Loucy (cell line): Measurements from ENCODE around the gene CCDC92.

Experiments
- CTCF ChIP-seq: fragments of 200-600 bp; sonication (generic); conservative IDR thresholded peaks from 2 replicates; pipeline ENCODE4 v1.5.1; 2014; ENCODE audit warnings: mild to moderate bottlenecking, antibody characterized with exemption, low read length
- EZH2phosphoT487 ChIP-seq: fragments of 200-600 bp; IDR thresholded peaks from 2 replicates; pipeline ENCODE4 v1.6.1; 2018; ENCODE audit warnings: antibody characterized with exemption, mild to moderate bottlenecking, moderate library complexity, borderline replicate concordance

DNA sequence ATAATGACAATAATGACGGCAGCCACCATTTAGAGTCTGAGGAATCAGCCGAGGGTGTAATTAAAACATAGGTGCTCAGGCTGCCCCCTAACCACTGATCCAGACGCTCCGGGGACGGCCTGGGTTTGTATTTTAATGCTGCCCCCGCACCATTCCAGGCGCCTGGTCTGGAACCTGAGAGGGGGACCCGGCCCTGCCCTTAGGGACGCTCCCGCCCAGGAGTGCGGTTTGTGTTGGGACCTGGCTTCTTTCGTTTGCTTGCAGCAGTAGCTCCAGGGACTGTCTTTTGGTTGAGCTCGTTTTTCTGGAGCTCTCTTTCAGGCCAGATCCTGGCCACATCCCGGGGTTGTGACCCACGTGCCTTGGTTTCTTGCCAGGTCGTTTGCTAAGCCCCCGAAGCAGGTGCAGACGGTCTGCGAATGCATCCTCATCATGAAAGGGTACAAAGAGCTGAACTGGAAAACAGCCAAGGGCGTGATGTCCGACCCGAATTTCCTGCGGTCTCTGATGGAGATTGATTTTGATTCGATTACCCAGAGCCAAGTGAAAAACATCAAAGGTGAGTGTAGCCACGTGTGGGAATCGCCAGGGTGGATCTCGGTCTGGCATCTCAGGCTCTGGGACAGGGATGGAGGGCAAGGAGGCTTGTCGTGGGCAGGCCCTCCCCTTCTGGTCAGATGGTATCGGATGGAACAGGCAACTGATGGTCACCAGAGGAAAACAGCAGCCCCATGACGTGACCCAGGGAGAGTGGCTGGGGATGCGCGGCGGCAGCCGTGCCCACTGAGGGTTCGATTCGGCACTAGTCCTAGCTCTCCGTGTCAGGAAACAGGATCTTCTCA lies 63.5 kb downstream of the CCDC92 start:
- TF ChIP-seq CTCF (no peak), EZH2phosphoT487 (no peak)
